Activated naive CD4-positive, alpha-beta T cell (primary cell): Measurements from ENCODE around the gene MCRIP2.
"Not testable (repeated sequence)": the region's sequence is repeated elsewhere in the genome, so short reads cannot be mapped to it uniquely, and the experiment has no call there.

ENCODE experiments used
- DNase-seq, 4 experiments: peaks; one replicate each; lab custom pipeline; 2025; lab: John Stamatoyannopoulos, UW

The MCRIP2 gene

GRCh38 chr16:641326-642188 lies at the start of gene MCRIP2:
Gene MCRIP2 (plus strand): TSS chr16:641828. CDS start chr16:641992, 164 bp downstream.
- peak in 1 of 4 experiments; percentile 51 for DNase-seq

- no peak for DNase-seq
Measured at GRCh38 chr16:591892-592517, 49.6 kb upstream of the MCRIP2 start.

GRCh38 chr16:592518-593306 lies 48.9 kb upstream of the MCRIP2 start:
- no peak for DNase-seq

- DNase-seq, result no peak
Measured at GRCh38 chr16:593406-593805, 48.2 kb upstream of the MCRIP2 start.

GRCh38 chr16:593807-594206 lies 47.8 kb upstream of the MCRIP2 start:
- DNase-seq, result no peak

- DNase-seq, result no peak
Measured at GRCh38 chr16:595094-595528, 46.5 kb upstream of the MCRIP2 start.

GRCh38 chr16:595942-596735 lies 45.5 kb upstream of the MCRIP2 start:
- no peak for DNase-seq

- DNase-seq, result no peak
Measured at GRCh38 chr16:596736-597060, 44.9 kb upstream of the MCRIP2 start.

- DNase-seq, result not testable (repeated sequence)
Measured at GRCh38 chr16:597655-598054, 44.0 kb upstream of the MCRIP2 start.

- no peak for DNase-seq
Measured at GRCh38 chr16:598823-599739, 42.5 kb upstream of the MCRIP2 start.

- no peak for DNase-seq
Measured at GRCh38 chr16:600781-601180, 40.8 kb upstream of the MCRIP2 start.

- DNase-seq, result no peak
Measured at GRCh38 chr16:603933-604332, 37.7 kb upstream of the MCRIP2 start.

- DNase-seq, result no peak
Measured at GRCh38 chr16:606656-607307, 34.8 kb upstream of the MCRIP2 start.

GRCh38 chr16:608019-608418 lies 33.6 kb upstream of the MCRIP2 start:
- DNase-seq, result no peak

GRCh38 chr16:609316-609715 lies 32.3 kb upstream of the MCRIP2 start:
- no peak for DNase-seq

- DNase-seq, result no peak
Measured at GRCh38 chr16:609984-610383, 31.6 kb upstream of the MCRIP2 start.

GRCh38 chr16:610513-611381 lies 30.9 kb upstream of the MCRIP2 start:
- DNase-seq, result peak in 3 of 4 experiments; percentile 14 to 36 (median 23)

GRCh38 chr16:615122-615521 lies 26.5 kb upstream of the MCRIP2 start:
- no peak for DNase-seq
